ENCODE measurements around the gene MTMR4.
"Not testable (repeated sequence)": the region's sequence is repeated elsewhere in the genome, so short reads cannot be mapped to it uniquely, and the experiment has no call there.

The MTMR4 gene

GRCh38 chr17:58525239-58525638 is 10.8 kb upstream of the MTMR4 start:
- DNase-seq (ENCODE audit: low read depth in 2 of 2) = peak; percentile 94

GRCh38 chr17:58521680-58522079 is 7.2 kb upstream of the MTMR4 start:
- no peak for DNase-seq (ENCODE audit: low read depth in 2 of 2)

GRCh38 chr17:58520843-58521430 is 6.5 kb upstream of the MTMR4 start:
- no peak for DNase-seq (ENCODE audit: low read depth in 2 of 2)

- DNase-seq (ENCODE audit: low read depth in 2 of 2) = peak; percentile 100
These were observed 3.6 kb upstream of the MTMR4 start for GRCh38 chr17:58517928-58518609.

GRCh38 chr17:58517378-58517927 is 3.0 kb upstream of the MTMR4 start:
- DNase-seq (ENCODE audit: low read depth in 2 of 2) = no peak

GRCh38 chr17:58516644-58517377 is 2.4 kb upstream of the MTMR4 start:
- DNase-seq (ENCODE audit: low read depth in 2 of 2) = no peak

- no peak for DNase-seq (ENCODE audit: low read depth in 2 of 2)
These were observed 848 bp upstream of the MTMR4 start for GRCh38 chr17:58515286-58515685.

- DNase-seq (ENCODE audit: low read depth in 2 of 2) = no peak
These were observed 326 bp upstream of the MTMR4 start for GRCh38 chr17:58514770-58515157.

GRCh38 chr17:58513267-58513964 is 1.0 kb downstream of the MTMR4 start:
- DNase-seq (ENCODE audit: low read depth in 2 of 2) = no peak

GRCh38 chr17:58510075-58510474 is 4.4 kb downstream of the MTMR4 start:
- no peak for DNase-seq (ENCODE audit: low read depth in 2 of 2)

- DNase-seq (ENCODE audit: low read depth in 2 of 2) = no peak
These were observed 5.9 kb downstream of the MTMR4 start for GRCh38 chr17:58508341-58509067.

GRCh38 chr17:58507123-58507634 is 7.3 kb downstream of the MTMR4 start:
- no peak for DNase-seq (ENCODE audit: low read depth in 2 of 2)

- no peak for DNase-seq (ENCODE audit: low read depth in 2 of 2)
These were observed 7.9 kb downstream of the MTMR4 start for GRCh38 chr17:58506354-58507080.

- DNase-seq (ENCODE audit: low read depth in 2 of 2) = no peak
These were observed 9.5 kb downstream of the MTMR4 start for GRCh38 chr17:58504826-58505351.

GRCh38 chr17:58503866-58504265 is 10.6 kb downstream of the MTMR4 start:
- no peak for DNase-seq (ENCODE audit: low read depth in 2 of 2)

GRCh38 chr17:58503134-58503533 is 11.3 kb downstream of the MTMR4 start:
- not testable (repeated sequence) for DNase-seq (ENCODE audit: low read depth in 2 of 2)

- no peak for DNase-seq (ENCODE audit: low read depth in 2 of 2)
These were observed 13.0 kb downstream of the MTMR4 start for GRCh38 chr17:58501451-58501850.

- no peak for DNase-seq (ENCODE audit: low read depth in 2 of 2)
These were observed 16.1 kb downstream of the MTMR4 start for GRCh38 chr17:58498177-58498828.

GRCh38 chr17:58493506-58493905 is 20.9 kb downstream of the MTMR4 start:
- no peak for DNase-seq (ENCODE audit: low read depth in 2 of 2)

All from fibroblast of skin of left quadriceps (primary cell).